ENCODE results near the gene PTPN2.

DNA sequence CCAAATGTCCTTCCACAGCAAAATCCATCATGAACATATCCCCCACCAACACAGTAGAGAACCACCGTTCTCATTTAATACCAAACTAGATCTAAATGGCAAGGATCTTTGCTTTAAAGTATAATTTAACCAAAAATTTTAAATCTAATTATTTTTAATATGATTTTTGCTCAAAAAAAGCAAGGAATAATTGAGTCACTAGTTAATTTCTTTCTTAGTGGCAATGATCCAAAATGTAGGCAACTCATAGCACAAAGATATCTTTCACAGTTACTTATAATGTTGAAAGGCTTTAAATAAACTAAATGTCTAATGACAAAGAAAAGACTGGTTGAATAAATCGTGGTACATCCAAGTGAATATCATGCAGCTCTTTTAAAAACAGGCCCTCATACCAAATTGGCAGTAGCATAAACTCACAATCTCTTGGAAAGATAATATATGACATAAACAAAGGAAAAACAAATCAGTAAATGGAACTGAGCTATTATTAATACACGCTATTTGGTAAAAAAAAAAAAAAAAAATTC, 20.3 kb downstream of the PTPN2 start:
- TF ChIP-seq ARNTL (CRISPR knock-in tag; IDR thresholded peaks at IDR 0.05; ENCODE audit: borderline replicate concordance, low read depth) (no peak), ESRRG (CRISPR knock-in tag; IDR thresholded peaks at IDR 0.05) (no peak), OSR1 (CRISPR knock-in tag; IDR thresholded peaks at IDR 0.05) (no peak), ZFP3 (CRISPR knock-in tag; IDR thresholded peaks at IDR 0.05) (no peak), ISL1 (CRISPR knock-in tag; IDR thresholded peaks at IDR 0.05) (peak; percentile 58), ZNF70 (CRISPR knock-in tag; IDR thresholded peaks at IDR 0.05) (no peak), RARB (CRISPR knock-in tag; IDR thresholded peaks at IDR 0.05) (no peak)
- TF ChIP-seq, protein P1, sequence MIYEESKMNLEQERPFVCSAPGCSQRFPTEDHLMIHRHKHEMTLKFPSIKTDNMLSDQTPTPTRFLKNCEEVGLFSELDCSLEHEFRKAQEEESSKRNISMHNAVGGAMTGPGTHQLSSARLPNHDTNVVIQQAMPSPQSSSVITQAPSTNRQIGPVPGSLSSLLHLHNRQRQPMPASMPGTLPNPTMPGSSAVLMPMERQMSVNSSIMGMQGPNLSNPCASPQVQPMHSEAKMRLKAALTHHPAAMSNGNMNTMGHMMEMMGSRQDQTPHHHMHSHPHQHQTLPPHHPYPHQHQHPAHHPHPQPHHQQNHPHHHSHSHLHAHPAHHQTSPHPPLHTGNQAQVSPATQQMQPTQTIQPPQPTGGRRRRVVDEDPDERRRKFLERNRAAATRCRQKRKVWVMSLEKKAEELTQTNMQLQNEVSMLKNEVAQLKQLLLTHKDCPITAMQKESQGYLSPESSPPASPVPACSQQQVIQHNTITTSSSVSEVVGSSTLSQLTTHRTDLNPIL (CRISPR knock-in tag; IDR thresholded peaks at IDR 0.05; ENCODE audit: low read depth): no peak
- TF ChIP-seq, protein P2, sequence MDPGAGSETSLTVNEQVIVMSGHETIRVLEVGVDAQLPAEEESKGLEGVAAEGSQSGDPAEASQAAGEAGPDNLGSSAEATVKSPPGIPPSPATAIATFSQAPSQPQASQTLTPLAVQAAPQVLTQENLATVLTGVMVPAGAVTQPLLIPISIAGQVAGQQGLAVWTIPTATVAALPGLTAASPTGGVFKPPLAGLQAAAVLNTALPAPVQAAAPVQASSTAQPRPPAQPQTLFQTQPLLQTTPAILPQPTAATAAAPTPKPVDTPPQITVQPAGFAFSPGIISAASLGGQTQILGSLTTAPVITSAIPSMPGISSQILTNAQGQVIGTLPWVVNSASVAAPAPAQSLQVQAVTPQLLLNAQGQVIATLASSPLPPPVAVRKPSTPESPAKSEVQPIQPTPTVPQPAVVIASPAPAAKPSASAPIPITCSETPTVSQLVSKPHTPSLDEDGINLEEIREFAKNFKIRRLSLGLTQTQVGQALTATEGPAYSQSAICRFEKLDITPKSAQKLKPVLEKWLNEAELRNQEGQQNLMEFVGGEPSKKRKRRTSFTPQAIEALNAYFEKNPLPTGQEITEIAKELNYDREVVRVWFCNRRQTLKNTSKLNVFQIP (CRISPR knock-in tag; IDR thresholded peaks at IDR 0.05; ENCODE audit: borderline replicate concordance, low read depth): no peak
